ENCODE data around the gene ANG. TPM values are rescaled to one million over a fixed set of nuclear protein-coding genes. Genes with fewer than 3 reads are reported as not detected.
"Not testable (repeated sequence)": the region's sequence is repeated elsewhere in the genome, so short reads cannot be mapped to it uniquely, and the experiment has no call there.

Gene ANG
- total RNA-seq, 1 donor from 2014 or later, result 2.4 TPM

DNA sequence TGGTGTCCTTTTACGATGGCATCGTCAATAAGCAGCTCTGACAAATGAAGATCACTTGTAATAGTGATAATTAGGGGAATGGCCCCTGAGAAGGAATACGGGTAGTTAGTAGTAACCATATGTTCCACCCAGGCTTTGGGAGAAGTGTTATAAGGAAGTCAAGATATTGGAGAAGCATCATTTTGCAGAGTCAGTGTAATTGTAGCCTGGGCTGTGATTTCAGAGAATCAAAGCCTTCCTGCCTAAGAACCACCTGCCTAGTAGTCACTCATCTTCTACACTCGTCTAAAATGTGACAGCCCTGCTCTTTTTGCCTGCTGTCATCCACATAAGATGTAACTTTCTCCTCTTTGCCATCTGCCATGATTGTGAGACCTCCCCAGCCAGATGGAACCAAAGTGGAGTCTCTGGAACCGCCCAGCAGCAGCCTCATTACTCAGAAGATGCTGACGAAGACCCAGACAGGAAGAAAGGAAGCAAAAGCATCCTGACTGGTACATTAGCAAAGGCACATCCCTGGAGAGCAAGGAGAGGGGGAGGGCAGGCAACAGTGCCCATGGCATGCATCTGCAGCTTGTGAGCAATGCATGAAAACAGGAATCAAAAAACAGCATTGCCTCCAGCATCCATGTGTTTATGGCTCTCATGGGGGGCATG, 44.5 kb downstream of the ANG start:
- H3K27me3 ChIP-seq (ENCODE audit: control insufficient read depth, insufficient read depth, low read length), result no peaks in the 10 kb centered on the region
- no peaks in the 10 kb centered on the region for H3K36me3 ChIP-seq (ENCODE audit: control insufficient read depth, insufficient read depth, low read length)
- FAIRE-seq, result no peak
- no peak for DNase-seq (ENCODE audit: low read depth)
- no peak overlapping the region for H3K4me3 ChIP-seq (ENCODE audit: low read depth, low read length)
- TF ChIP-seq, protein P1, sequence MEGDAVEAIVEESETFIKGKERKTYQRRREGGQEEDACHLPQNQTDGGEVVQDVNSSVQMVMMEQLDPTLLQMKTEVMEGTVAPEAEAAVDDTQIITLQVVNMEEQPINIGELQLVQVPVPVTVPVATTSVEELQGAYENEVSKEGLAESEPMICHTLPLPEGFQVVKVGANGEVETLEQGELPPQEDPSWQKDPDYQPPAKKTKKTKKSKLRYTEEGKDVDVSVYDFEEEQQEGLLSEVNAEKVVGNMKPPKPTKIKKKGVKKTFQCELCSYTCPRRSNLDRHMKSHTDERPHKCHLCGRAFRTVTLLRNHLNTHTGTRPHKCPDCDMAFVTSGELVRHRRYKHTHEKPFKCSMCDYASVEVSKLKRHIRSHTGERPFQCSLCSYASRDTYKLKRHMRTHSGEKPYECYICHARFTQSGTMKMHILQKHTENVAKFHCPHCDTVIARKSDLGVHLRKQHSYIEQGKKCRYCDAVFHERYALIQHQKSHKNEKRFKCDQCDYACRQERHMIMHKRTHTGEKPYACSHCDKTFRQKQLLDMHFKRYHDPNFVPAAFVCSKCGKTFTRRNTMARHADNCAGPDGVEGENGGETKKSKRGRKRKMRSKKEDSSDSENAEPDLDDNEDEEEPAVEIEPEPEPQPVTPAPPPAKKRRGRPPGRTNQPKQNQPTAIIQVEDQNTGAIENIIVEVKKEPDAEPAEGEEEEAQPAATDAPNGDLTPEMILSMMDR (IDR thresholded peaks at IDR 0.05; ENCODE audit: insufficient read depth, low read length, severe bottlenecking), result no peak

DNA sequence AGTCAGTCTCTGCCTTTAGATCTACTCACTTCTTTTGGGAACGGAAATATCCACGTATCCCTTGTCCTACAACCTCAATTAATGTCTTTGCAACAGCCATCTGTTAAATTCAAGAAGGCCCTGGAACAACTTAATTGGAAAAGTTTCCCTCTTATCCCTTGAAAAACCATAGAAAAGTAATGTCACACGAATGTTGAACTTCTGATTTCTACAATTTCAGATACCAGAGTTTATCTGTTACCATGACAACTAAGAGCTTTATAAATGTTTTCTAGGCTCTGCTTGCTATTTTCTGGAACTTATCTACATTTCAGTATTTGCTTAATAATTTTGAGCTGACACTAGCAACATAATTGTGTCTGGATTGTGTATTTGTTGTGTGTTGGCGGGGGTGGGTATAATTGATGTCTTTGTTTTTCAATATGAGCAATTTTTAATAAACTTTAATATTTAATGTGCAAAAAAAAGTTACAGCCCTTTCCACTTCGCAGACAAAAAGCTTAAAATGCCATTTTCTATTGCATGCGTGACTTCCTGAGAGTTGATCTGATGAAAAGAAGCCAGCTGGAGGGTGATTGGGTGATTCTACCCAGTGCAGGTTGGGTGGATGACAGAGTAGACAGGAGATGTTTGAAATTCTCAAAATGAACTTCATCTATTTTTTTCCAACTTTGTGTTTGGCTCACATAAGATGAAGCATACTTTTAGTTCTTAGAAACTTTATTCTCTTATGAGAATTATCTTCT, 45.3 kb downstream of the ANG start:
- FAIRE-seq, result no peak
- DNase-seq (ENCODE audit: low read depth), result no peak
- TF ChIP-seq, protein P1 (IDR thresholded peaks at IDR 0.05; ENCODE audit: insufficient read depth, low read length, severe bottlenecking), result no peak
- Histone ChIP-seq H3K27me3 (ENCODE audit: control insufficient read depth, insufficient read depth, low read length) (no peaks in the 10 kb centered on the region), H3K36me3 (ENCODE audit: control insufficient read depth, insufficient read depth, low read length) (no peaks in the 10 kb centered on the region), H3K4me3 (ENCODE audit: low read depth, low read length) (no peak overlapping the region)

DNA sequence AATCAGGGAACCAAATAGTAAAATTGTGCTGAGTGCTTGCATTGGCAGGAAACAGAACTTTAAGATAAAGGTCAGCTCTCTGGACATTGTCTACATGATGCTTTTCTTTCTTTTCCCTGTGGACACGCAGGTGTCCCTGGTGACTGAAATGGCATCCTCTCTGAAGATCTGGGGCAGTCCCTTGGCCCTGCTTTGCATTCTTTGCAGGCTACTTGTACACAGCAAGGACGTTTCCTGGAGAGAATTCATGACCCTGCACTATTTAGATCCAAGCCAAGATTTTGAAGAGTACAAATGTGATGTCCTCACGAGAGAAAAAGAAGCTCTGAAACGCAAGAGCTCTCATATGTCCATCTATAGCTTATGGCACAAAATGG, 45.9 kb downstream of the ANG start:
- H3K4me3 ChIP-seq (ENCODE audit: low read depth, low read length), result no peak overlapping the region
- no peaks in the 10 kb centered on the region for H3K36me3 ChIP-seq (ENCODE audit: control insufficient read depth, insufficient read depth, low read length)
- no peak for DNase-seq (ENCODE audit: low read depth)
- H3K27me3 ChIP-seq (ENCODE audit: control insufficient read depth, insufficient read depth, low read length), result no peaks in the 10 kb centered on the region
- TF ChIP-seq, protein P1 (IDR thresholded peaks at IDR 0.05; ENCODE audit: insufficient read depth, low read length, severe bottlenecking), result no peak
- FAIRE-seq, result no peak

DNA sequence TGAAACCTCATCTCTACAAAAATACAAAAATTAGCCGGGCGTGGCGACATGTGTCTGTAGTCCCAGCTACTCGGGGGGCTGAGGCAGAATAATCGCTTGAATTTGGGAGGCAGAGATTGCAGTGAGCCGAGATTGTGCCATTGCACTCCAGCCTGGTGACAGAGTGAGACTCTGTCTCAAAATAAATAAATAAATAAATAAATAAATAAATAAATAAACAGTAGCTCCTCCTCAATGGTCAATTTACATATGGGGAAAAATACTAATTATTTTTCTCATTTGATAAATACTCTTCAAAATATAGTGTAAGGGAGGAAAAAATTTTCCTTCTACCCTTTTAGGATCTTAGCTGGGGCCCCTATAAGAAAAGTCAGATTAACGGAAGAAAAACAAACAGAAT, 49.7 kb downstream of the ANG start:
- not testable (repeated sequence) for H3K4me3 ChIP-seq (ENCODE audit: low read depth, low read length); H3K36me3 ChIP-seq (ENCODE audit: control insufficient read depth, insufficient read depth, low read length); H3K27me3 ChIP-seq (ENCODE audit: control insufficient read depth, insufficient read depth, low read length); DNase-seq (ENCODE audit: low read depth); FAIRE-seq

DNA sequence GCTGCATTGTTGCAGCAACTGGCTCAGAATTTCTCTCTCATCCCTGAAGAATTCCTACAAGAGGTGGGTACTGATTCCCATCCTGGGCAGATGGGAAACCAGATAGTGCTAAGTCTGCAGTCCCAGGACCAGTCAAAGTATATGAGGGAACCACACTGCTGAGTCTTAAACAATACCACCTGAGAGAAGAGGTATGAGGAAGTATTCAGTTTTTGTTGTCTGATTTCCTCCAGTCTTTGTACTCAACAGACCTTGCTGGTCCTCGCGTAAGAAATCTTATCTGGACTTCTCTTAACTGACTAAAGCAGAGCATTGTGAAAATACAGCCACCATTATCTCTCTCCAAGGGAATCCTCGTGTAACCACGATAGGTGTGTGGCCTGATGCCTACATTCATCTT, 53.6 kb downstream of the ANG start:
- Histone ChIP-seq H3K27me3 (ENCODE audit: control insufficient read depth, insufficient read depth, low read length) (no peaks in the 10 kb centered on the region), H3K36me3 (ENCODE audit: control insufficient read depth, insufficient read depth, low read length) (no peaks in the 10 kb centered on the region), H3K4me3 (ENCODE audit: low read depth, low read length) (no peak overlapping the region)
- DNase-seq (ENCODE audit: low read depth), result no peak
- FAIRE-seq, result peak; percentile 50
- TF ChIP-seq, protein P1 (IDR thresholded peaks at IDR 0.05; ENCODE audit: insufficient read depth, low read length, severe bottlenecking), result no peak

DNA sequence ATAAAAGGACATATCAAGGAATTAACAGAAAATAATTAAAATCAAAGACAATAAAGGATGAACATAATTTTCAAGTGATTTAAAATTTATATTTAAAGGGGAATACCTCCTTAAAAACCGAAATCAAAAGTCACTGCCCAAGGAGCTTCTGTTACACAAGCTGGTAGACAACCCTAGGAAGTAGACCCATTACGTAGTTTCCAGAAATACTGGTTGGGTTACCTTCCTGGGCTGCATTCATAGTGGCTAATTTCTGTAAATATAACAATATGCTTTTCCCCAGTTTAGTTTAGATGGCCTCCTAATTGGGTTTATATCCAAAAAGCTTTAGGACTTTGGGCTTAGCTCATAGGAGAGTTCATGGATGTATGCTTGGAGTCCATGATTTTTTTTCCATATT, 55.0 kb downstream of the ANG start:
- H3K27me3 ChIP-seq (ENCODE audit: control insufficient read depth, insufficient read depth, low read length), result no peaks in the 10 kb centered on the region
- TF ChIP-seq, protein P1 (IDR thresholded peaks at IDR 0.05; ENCODE audit: insufficient read depth, low read length, severe bottlenecking), result no peak
- FAIRE-seq (no peak), DNase-seq (ENCODE audit: low read depth) (peak; percentile 33)
- no peak overlapping the region for H3K4me3 ChIP-seq (ENCODE audit: low read depth, low read length)
- no peaks in the 10 kb centered on the region for H3K36me3 ChIP-seq (ENCODE audit: control insufficient read depth, insufficient read depth, low read length)

Other genes starting within 250 kb of the ANG start
- gene OSGEP, start 234.0 kb upstream of the ANG start, total RNA-seq, result 15.0 and 15.4 TPM in 2 replicates
- gene APEX1, start 233.5 kb upstream of the ANG start, total RNA-seq, result 25.3 and 56.1 TPM in 2 replicates
- gene PIP4P1, start 227.3 kb upstream of the ANG start, total RNA-seq, result 19.3 and 24.7 TPM in 2 replicates
- 70.2 and 109 TPM in 2 replicates for gene PNP, start 219.4 kb upstream of the ANG start, total RNA-seq
- not detected in 2 replicates for gene RNASE10, start 183.2 kb upstream of the ANG start, total RNA-seq
- not detected in 2 replicates for gene RNASE9, start 127.7 kb upstream of the ANG start, total RNA-seq
- not detected in 2 replicates for gene RNASE11, start 100.8 kb upstream of the ANG start, total RNA-seq
- not detected in 2 replicates for gene RNASE12, start 97.4 kb upstream of the ANG start, total RNA-seq
- not detected in 2 replicates for gene OR6S1, start 47.1 kb upstream of the ANG start, total RNA-seq
- 2.9 and 4.7 TPM in 2 replicates for gene RNASE4, start 4.2 kb upstream of the ANG start, total RNA-seq
- not detected in 2 replicates for gene EDDM3A, start 57.1 kb downstream of the ANG start, total RNA-seq
- not detected in 2 replicates for gene EDDM3B, start 79.6 kb downstream of the ANG start, total RNA-seq
- gene RNASE6, start 92.5 kb downstream of the ANG start, total RNA-seq, result not detected in 2 replicates
- not detected in 2 replicates for gene RNASE1, start 114.1 kb downstream of the ANG start, total RNA-seq
- not detected in 2 replicates for gene RNASE3, start 202.6 kb downstream of the ANG start, total RNA-seq

Data from bronchial epithelial cell (primary cell).